Naive thymus-derived CD8-positive, alpha-beta T cell (primary cell): ENCODE data around the gene BNC2. TPM values are rescaled to one million over a fixed set of nuclear protein-coding genes. Genes with fewer than 3 reads are reported as not detected.
"Not testable (repeated sequence)": the region's sequence is repeated elsewhere in the genome, so short reads cannot be mapped to it uniquely, and the experiment has no call there.

Experiments used
- ATAC-seq, 2 donors: fragments of 150-1000 bp; cut with Tn5 transposase in 1 of 2; sonication (Bioruptor Pico), chemical (Tn5 transposase) in 1 of 2; 1 replicate in 1 of 2; 2 replicates in 1 of 2; pipeline ENCODE4 v1.10.0; 2021; ENCODE audit warnings: mild to moderate bottlenecking in 2 of 2, moderate library complexity in 2 of 2
- POLR2A ChIA-PET: fragments of 350-600 bp; sonication (Branson Sonifier 250); formaldehyde crosslinking; loops from one replicate; lab custom pipeline; 2021; ENCODE audit warnings: antibody characterized with exemption; lab: Charles Lee
- DNase-seq, 10 donors: peaks; one replicate each; pipeline versions ENCODE4 v3.0.0 to v3.0.0-alpha.2; 2020 to 2022
- H3K27ac Mint-ChIP-seq, 10 donors: one replicate each; pipeline ENCODE4 v1.8.0; 2020 to 2022; ENCODE audit warnings: mild to moderate bottlenecking in 10 of 10, mixed read lengths in 10 of 10, moderate library complexity in 4 of 10, inconsistent platforms in 1 of 10
- H3K27me3 Mint-ChIP-seq, 5 donors: one replicate each; pipeline ENCODE4 v1.8.0; 2021 to 2022; ENCODE audit warnings: mixed read lengths in 5 of 5
- H3K36me3 Mint-ChIP-seq, 3 donors: one replicate each; pipeline ENCODE4 v1.8.0; 2020 to 2022; ENCODE audit warnings: mixed read lengths in 3 of 3, mild to moderate bottlenecking in 2 of 3, inconsistent platforms in 1 of 3
- H3K4me1 Mint-ChIP-seq, 4 donors: one replicate each; pipeline ENCODE4 v1.8.0; 2021 to 2022; ENCODE audit warnings: mixed read lengths in 4 of 4
- H3K4me3 Mint-ChIP-seq, 10 donors: one replicate each; pipeline ENCODE4 v1.8.0; 2020 to 2022; ENCODE audit warnings: mild to moderate bottlenecking in 10 of 10, mixed read lengths in 10 of 10, moderate library complexity in 6 of 10, inconsistent platforms in 1 of 10
- H3K9me3 Mint-ChIP-seq, 9 donors: one replicate each; pipeline ENCODE4 v1.8.0; 2020 to 2022; ENCODE audit warnings: mixed read lengths in 9 of 9, mild to moderate bottlenecking in 3 of 9, inconsistent platforms in 1 of 9, moderate library complexity in 1 of 9
- polyA plus RNA-seq, 3 donors: library from polyadenylated mRNA; unstranded; fragments of 300-500 nt; fragmentation: Illumina TruSeq; gene quantifications; one replicate each; pipeline ENCODE4 v1.2.3, GENCODE V29; 2021
- total RNA-seq, 8 experiments: library from RNA in 2 of 8; stranded (reverse) in 2 of 8; gene quantifications; one replicate each; pipeline ENCODE4 v1.2.3 and lab custom pipeline; 2021 to 2026

The BNC2 gene
- total and polyA plus RNA-seq, 5 experiments from 2014 or later, result not detected

- peaks cover 0 to 18% (median 3%) of the 10 kb centered on the region in 5 donors for H3K27me3 Mint-ChIP-seq
- no peak for ATAC-seq
- no peak overlapping the region for H3K27ac Mint-ChIP-seq
- H3K36me3 Mint-ChIP-seq, result no peaks in the 10 kb centered on the region
- POLR2A ChIA-PET, result no interaction called here
- H3K4me3 Mint-ChIP-seq, result no peak overlapping the region
- DNase-seq, result no peak
- H3K9me3 Mint-ChIP-seq, result peaks cover 0 to 30% (median 2%) of the 10 kb centered on the region in 9 donors
- peaks cover 0 to 19% (median 0%) of the 10 kb centered on the region in 4 donors for H3K4me1 Mint-ChIP-seq
Measured at GRCh38 chr9:16884373-16884772, 13.9 kb upstream of the BNC2 start.

GRCh38 chr9:16883586-16883985, 13.1 kb upstream of the BNC2 start:
- H3K27me3 Mint-ChIP-seq, result peaks cover 0 to 18% (median 3%) of the 10 kb centered on the region in 5 donors
- no peak for ATAC-seq
- no peaks in the 10 kb centered on the region for H3K36me3 Mint-ChIP-seq
- POLR2A ChIA-PET, result no interaction called here
- peaks cover 0 to 30% (median 2%) of the 10 kb centered on the region in 9 donors for H3K9me3 Mint-ChIP-seq
- H3K4me1 Mint-ChIP-seq, result peaks cover 0 to 19% (median 0%) of the 10 kb centered on the region in 4 donors
- H3K27ac Mint-ChIP-seq, result no peak overlapping the region
- H3K4me3 Mint-ChIP-seq, result no peak overlapping the region
- no peak for DNase-seq

- H3K4me3 Mint-ChIP-seq, H3K36me3 Mint-ChIP-seq, DNase-seq, POLR2A ChIA-PET, ATAC-seq, H3K27ac Mint-ChIP-seq: not testable (repeated sequence)
- Mint-ChIP-seq H3K27me3 (peaks cover 0 to 18% (median 3%) of the 10 kb centered on the region in 5 donors), H3K4me1 (peaks cover 0 to 19% (median 0%) of the 10 kb centered on the region in 4 donors), H3K9me3 (peaks cover 0 to 29% (median 2%) of the 10 kb centered on the region in 9 donors)
Measured at GRCh38 chr9:16882440-16882839, 12.0 kb upstream of the BNC2 start.

- no peak for ATAC-seq
Measured at GRCh38 chr9:16879416-16879815, 8.9 kb upstream of the BNC2 start.

GRCh38 chr9:16877256-16877655, 6.8 kb upstream of the BNC2 start:
- no peak for DNase-seq
- no peak overlapping the region for H3K4me3 Mint-ChIP-seq
- no peak for ATAC-seq
- POLR2A ChIA-PET, result no interaction called here
- peaks cover 0 to 21% (median 2%) of the 10 kb centered on the region in 9 donors for H3K9me3 Mint-ChIP-seq
- H3K36me3 Mint-ChIP-seq, result no peaks in the 10 kb centered on the region
- H3K27me3 Mint-ChIP-seq, result peaks cover 5 to 21% (median 16%) of the 10 kb centered on the region in 5 donors
- no peak overlapping the region for H3K27ac Mint-ChIP-seq
- peaks cover 0 to 3% (median 0%) of the 10 kb centered on the region in 4 donors for H3K4me1 Mint-ChIP-seq

More at GRCh38 chr9:16879416-16879815, 8.9 kb upstream of the BNC2 start:
- Mint-ChIP-seq H3K27me3 (peaks cover 0 to 4% (median under 1%) of the 10 kb centered on the region in 5 donors), H3K4me1 (peaks cover 0 to 9% (median 0%) of the 10 kb centered on the region in 4 donors), H3K36me3 (no peaks in the 10 kb centered on the region), H3K9me3 (peaks cover 0 to 29% (median 3%) of the 10 kb centered on the region in 9 donors), H3K27ac (no peak overlapping the region), H3K4me3 (no peak overlapping the region)
- POLR2A ChIA-PET, result no interaction called here
- no peak for DNase-seq

GRCh38 chr9:16873126-16873802, 2.8 kb upstream of the BNC2 start:
- Mint-ChIP-seq H3K9me3 (peaks cover 0 to 6% (median 0%) of the 10 kb centered on the region in 9 donors), H3K27me3 (peaks cover 17 to 42% (median 35%) of the 10 kb centered on the region in 5 donors), H3K4me1 (peaks cover 0 to 16% (median 6%) of the 10 kb centered on the region in 4 donors), H3K36me3 (peaks cover 0 to 5% (median 0%) of the 10 kb centered on the region in 3 donors), H3K27ac (no peak overlapping the region), H3K4me3 (no peak overlapping the region)
- POLR2A ChIA-PET, result no interaction called here
- DNase-seq, result no peak
- ATAC-seq, result no peak

GRCh38 chr9:16871336-16872151, 1.1 kb upstream of the BNC2 start:
- H3K36me3 Mint-ChIP-seq, result peaks cover 0 to 5% (median 0%) of the 10 kb centered on the region in 3 donors
- H3K9me3 Mint-ChIP-seq, result peaks cover 0 to 4% (median 0%) of the 10 kb centered on the region in 9 donors
- H3K27ac Mint-ChIP-seq, result no peak overlapping the region
- peaks cover 17 to 45% (median 35%) of the 10 kb centered on the region in 5 donors for H3K27me3 Mint-ChIP-seq
- peaks cover 0 to 16% (median 6%) of the 10 kb centered on the region in 4 donors for H3K4me1 Mint-ChIP-seq
- peak overlapping the region in 8 of 10 donors; percentile 7 to 87 (median 58) for H3K4me3 Mint-ChIP-seq
- ATAC-seq (no peak), DNase-seq (no peak)
- POLR2A ChIA-PET, result no interaction called here

- Mint-ChIP-seq H3K4me3 (peak overlapping the region in 6 of 10 donors; percentile 22 to 71 (median 50)), H3K4me1 (peaks cover 0 to 16% (median 6%) of the 10 kb centered on the region in 4 donors), H3K27ac (no peak overlapping the region), H3K9me3 (peaks cover 0 to 4% (median 0%) of the 10 kb centered on the region in 9 donors), H3K27me3 (peaks cover 17 to 45% (median 39%) of the 10 kb centered on the region in 5 donors), H3K36me3 (peaks cover 0 to 5% (median 0%) of the 10 kb centered on the region in 3 donors)
- no peak for DNase-seq
- POLR2A ChIA-PET, result no interaction called here
- ATAC-seq, result no peak
Measured at GRCh38 chr9:16869882-16870595, 431 bp downstream of the BNC2 start.

- POLR2A ChIA-PET, result no interaction called here
- Mint-ChIP-seq H3K4me3 (peak overlapping the region in 5 of 10 donors; percentile 29 to 71 (median 54)), H3K9me3 (peaks cover 0 to 4% (median 0%) of the 10 kb centered on the region in 9 donors), H3K27me3 (peaks cover 21 to 45% (median 42%) of the 10 kb centered on the region in 5 donors), H3K4me1 (peaks cover 0 to 16% (median 6%) of the 10 kb centered on the region in 4 donors), H3K36me3 (peaks cover 0 to 5% (median 0%) of the 10 kb centered on the region in 3 donors), H3K27ac (no peak overlapping the region)
- no peak for DNase-seq
- ATAC-seq, result no peak
Measured at GRCh38 chr9:16869131-16869881, 1.2 kb downstream of the BNC2 start.

GRCh38 chr9:16868701-16869100, 1.8 kb downstream of the BNC2 start:
- POLR2A ChIA-PET, result no interaction called here
- H3K9me3 Mint-ChIP-seq, result peaks cover 0 to 4% (median 0%) of the 10 kb centered on the region in 9 donors
- H3K27ac Mint-ChIP-seq, result no peak overlapping the region
- DNase-seq, result no peak
- peaks cover 21 to 40% (median 36%) of the 10 kb centered on the region in 5 donors for H3K27me3 Mint-ChIP-seq
- H3K36me3 Mint-ChIP-seq, result peaks cover 0 to 5% (median 0%) of the 10 kb centered on the region in 3 donors
- H3K4me1 Mint-ChIP-seq, result peaks cover 0 to 16% (median 6%) of the 10 kb centered on the region in 4 donors
- ATAC-seq, result no peak
- H3K4me3 Mint-ChIP-seq, result no peak overlapping the region

GRCh38 chr9:16867576-16868311, 2.7 kb downstream of the BNC2 start:
- POLR2A ChIA-PET, result no interaction called here
- H3K4me1 Mint-ChIP-seq, result peaks cover 0 to 16% (median 6%) of the 10 kb centered on the region in 4 donors
- ATAC-seq (no peak), DNase-seq (no peak)
- H3K36me3 Mint-ChIP-seq, result peaks cover 0 to 5% (median 0%) of the 10 kb centered on the region in 3 donors
- H3K9me3 Mint-ChIP-seq, result peaks cover 0 to 4% (median 0%) of the 10 kb centered on the region in 9 donors
- peaks cover 16 to 31% (median 27%) of the 10 kb centered on the region in 5 donors for H3K27me3 Mint-ChIP-seq
- no peak overlapping the region for H3K27ac Mint-ChIP-seq
- no peak overlapping the region for H3K4me3 Mint-ChIP-seq
